ENCODE measurements around the gene SGMS1.

- TF ChIP-seq CTCF (IDR thresholded peaks at IDR 0.05) (peak; percentile 77), EZH2phosphoT487 (IDR thresholded peaks at IDR 0.05) (no peak)
Measured at GRCh38 chr10:50421026-50421719, 202.6 kb downstream of the SGMS1 start.

Data from neural progenitor cell (in vitro differentiated cells).